ENCODE results near the gene NIP7.

Gene NIP7

GRCh38 chr16:69376393-69377059 lies 37.0 kb downstream of the NIP7 start:
- no peak overlapping the region for H3K4me3 ChIP-seq (ENCODE audit: low read length)
- H3K4me2 ChIP-seq (ENCODE audit: low read length), result no peak overlapping the region
- no peaks in the 10 kb centered on the region for H3K27me3 ChIP-seq (ENCODE audit: control insufficient read depth, insufficient read depth, low read length)
- no peak overlapping the region for H3K9ac ChIP-seq (ENCODE audit: low read depth, low read length)
- H3K4me1 ChIP-seq (ENCODE audit: control insufficient read depth, insufficient read depth, low read length), result no peaks in the 10 kb centered on the region
- H3K9me3 ChIP-seq (replicated peaks; ENCODE audit: low read length), result no peaks in the 10 kb centered on the region
- H3K36me3 ChIP-seq (ENCODE audit: insufficient read depth, low read length), result peaks cover 39% of the 10 kb centered on the region

GRCh38 chr16:69378036-69378435 lies 38.5 kb downstream of the NIP7 start:
- H3K27me3 ChIP-seq (ENCODE audit: control insufficient read depth, insufficient read depth, low read length), result no peaks in the 10 kb centered on the region
- H3K4me1 ChIP-seq (ENCODE audit: control insufficient read depth, insufficient read depth, low read length), result no peaks in the 10 kb centered on the region
- H3K36me3 ChIP-seq (ENCODE audit: insufficient read depth, low read length), result peaks cover 50% of the 10 kb centered on the region
- H3K4me3 ChIP-seq (ENCODE audit: low read length), result no peak overlapping the region
- H3K4me2 ChIP-seq (ENCODE audit: low read length), result no peak overlapping the region
- H3K9me3 ChIP-seq (replicated peaks; ENCODE audit: low read length), result no peaks in the 10 kb centered on the region
- no peak overlapping the region for H3K9ac ChIP-seq (ENCODE audit: low read depth, low read length)

GRCh38 chr16:69378760-69379159 lies 39.2 kb downstream of the NIP7 start:
- H3K27me3 ChIP-seq (ENCODE audit: control insufficient read depth, insufficient read depth, low read length), result no peaks in the 10 kb centered on the region
- H3K9ac ChIP-seq (ENCODE audit: low read depth, low read length), result no peak overlapping the region
- peaks cover 55% of the 10 kb centered on the region for H3K36me3 ChIP-seq (ENCODE audit: insufficient read depth, low read length)
- H3K9me3 ChIP-seq (replicated peaks; ENCODE audit: low read length), result no peaks in the 10 kb centered on the region
- no peak overlapping the region for H3K4me2 ChIP-seq (ENCODE audit: low read length)
- H3K4me3 ChIP-seq (ENCODE audit: low read length), result no peak overlapping the region
- H3K4me1 ChIP-seq (ENCODE audit: control insufficient read depth, insufficient read depth, low read length), result no peaks in the 10 kb centered on the region

- peaks cover 57% of the 10 kb centered on the region for H3K36me3 ChIP-seq (ENCODE audit: insufficient read depth, low read length)
- H3K27me3 ChIP-seq (ENCODE audit: control insufficient read depth, insufficient read depth, low read length), result no peaks in the 10 kb centered on the region
- H3K4me2 ChIP-seq (ENCODE audit: low read length), result no peak overlapping the region
- H3K9ac ChIP-seq (ENCODE audit: low read depth, low read length), result no peak overlapping the region
- peaks cover 5% of the 10 kb centered on the region for H3K4me1 ChIP-seq (ENCODE audit: control insufficient read depth, insufficient read depth, low read length)
- H3K4me3 ChIP-seq (ENCODE audit: low read length), result no peak overlapping the region
- no peaks in the 10 kb centered on the region for H3K9me3 ChIP-seq (replicated peaks; ENCODE audit: low read length)
These were observed 41.7 kb downstream of the NIP7 start for GRCh38 chr16:69381231-69381630.

GRCh38 chr16:69382421-69382820 lies 42.8 kb downstream of the NIP7 start:
- Histone ChIP-seq H3K9me3 (replicated peaks; ENCODE audit: low read length) (no peaks in the 10 kb centered on the region), H3K9ac (ENCODE audit: low read depth, low read length) (no peak overlapping the region), H3K27me3 (ENCODE audit: control insufficient read depth, insufficient read depth, low read length) (no peaks in the 10 kb centered on the region), H3K36me3 (ENCODE audit: insufficient read depth, low read length) (peaks cover 56% of the 10 kb centered on the region), H3K4me2 (ENCODE audit: low read length) (no peak overlapping the region), H3K4me1 (ENCODE audit: control insufficient read depth, insufficient read depth, low read length) (peaks cover 10% of the 10 kb centered on the region), H3K4me3 (ENCODE audit: low read length) (no peak overlapping the region)

- H3K9ac ChIP-seq (ENCODE audit: low read depth, low read length), result peak overlapping the region; percentile 94
- peaks cover 35% of the 10 kb centered on the region for H3K36me3 ChIP-seq (ENCODE audit: insufficient read depth, low read length)
- peak overlapping the region; percentile 83 for H3K4me2 ChIP-seq (ENCODE audit: low read length)
- no peaks in the 10 kb centered on the region for H3K9me3 ChIP-seq (replicated peaks; ENCODE audit: low read length)
- peak overlapping the region; percentile 83 for H3K4me3 ChIP-seq (ENCODE audit: low read length)
- peaks cover 10% of the 10 kb centered on the region for H3K4me1 ChIP-seq (ENCODE audit: control insufficient read depth, insufficient read depth, low read length)
- H3K27me3 ChIP-seq (ENCODE audit: control insufficient read depth, insufficient read depth, low read length), result no peaks in the 10 kb centered on the region
These were observed 45.4 kb downstream of the NIP7 start for GRCh38 chr16:69384974-69385373.

GRCh38 chr16:69386596-69386995 lies 47.0 kb downstream of the NIP7 start:
- Histone ChIP-seq H3K4me2 (ENCODE audit: low read length) (no peak overlapping the region), H3K9ac (ENCODE audit: low read depth, low read length) (peak overlapping the region; percentile 94), H3K9me3 (replicated peaks; ENCODE audit: low read length) (no peaks in the 10 kb centered on the region), H3K4me3 (ENCODE audit: low read length) (peak overlapping the region; percentile 83), H3K36me3 (ENCODE audit: insufficient read depth, low read length) (peaks cover 25% of the 10 kb centered on the region), H3K27me3 (ENCODE audit: control insufficient read depth, insufficient read depth, low read length) (no peaks in the 10 kb centered on the region), H3K4me1 (ENCODE audit: control insufficient read depth, insufficient read depth, low read length) (peaks cover 10% of the 10 kb centered on the region)
